ENCODE measurements around the gene RPS6KC1.

DNA sequence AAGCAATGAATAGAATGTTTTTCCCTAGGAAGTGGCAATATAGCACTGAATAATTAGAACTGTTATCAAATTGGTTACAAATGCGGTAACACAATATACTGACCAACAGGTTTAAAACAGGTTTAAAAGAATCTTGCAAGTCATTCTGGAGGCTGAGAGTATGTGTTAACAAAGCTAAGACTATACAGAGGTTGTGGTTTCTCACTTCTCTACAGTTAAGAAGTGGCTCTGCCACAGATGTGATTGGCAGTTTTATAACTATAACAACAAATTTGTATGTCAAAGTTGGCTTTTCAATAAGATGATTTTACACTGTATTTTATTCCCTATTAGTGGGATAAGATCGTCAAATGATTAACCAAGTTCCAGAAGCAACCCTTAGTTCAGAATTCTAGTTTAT, 42.5 kb upstream of the RPS6KC1 start:
- TF ChIP-seq EZH2phosphoT487 (IDR thresholded peaks at IDR 0.05; ENCODE audit: borderline replicate concordance) = no peak
- TF ChIP-seq, protein P1, sequence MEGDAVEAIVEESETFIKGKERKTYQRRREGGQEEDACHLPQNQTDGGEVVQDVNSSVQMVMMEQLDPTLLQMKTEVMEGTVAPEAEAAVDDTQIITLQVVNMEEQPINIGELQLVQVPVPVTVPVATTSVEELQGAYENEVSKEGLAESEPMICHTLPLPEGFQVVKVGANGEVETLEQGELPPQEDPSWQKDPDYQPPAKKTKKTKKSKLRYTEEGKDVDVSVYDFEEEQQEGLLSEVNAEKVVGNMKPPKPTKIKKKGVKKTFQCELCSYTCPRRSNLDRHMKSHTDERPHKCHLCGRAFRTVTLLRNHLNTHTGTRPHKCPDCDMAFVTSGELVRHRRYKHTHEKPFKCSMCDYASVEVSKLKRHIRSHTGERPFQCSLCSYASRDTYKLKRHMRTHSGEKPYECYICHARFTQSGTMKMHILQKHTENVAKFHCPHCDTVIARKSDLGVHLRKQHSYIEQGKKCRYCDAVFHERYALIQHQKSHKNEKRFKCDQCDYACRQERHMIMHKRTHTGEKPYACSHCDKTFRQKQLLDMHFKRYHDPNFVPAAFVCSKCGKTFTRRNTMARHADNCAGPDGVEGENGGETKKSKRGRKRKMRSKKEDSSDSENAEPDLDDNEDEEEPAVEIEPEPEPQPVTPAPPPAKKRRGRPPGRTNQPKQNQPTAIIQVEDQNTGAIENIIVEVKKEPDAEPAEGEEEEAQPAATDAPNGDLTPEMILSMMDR (conservative IDR thresholded peaks at IDR 0.05; ENCODE audit: low read length) = no peak

Data from Loucy (cell line).